ENCODE data around the gene ZNF91.

ZNF91 gene

GRCh38 chr19:23404676-23405075 is 9.4 kb upstream of the ZNF91 start:
- Histone ChIP-seq H2AK5ac (ENCODE audit: low read length, severe bottlenecking) (no peak overlapping the region), H3K27me3 (ENCODE audit: control insufficient read depth in 1 of 2, insufficient read depth in 1 of 2, low read length in 2 of 2) (no peaks in the 10 kb centered on the region), H3K9ac (ENCODE audit: low read length) (no peak overlapping the region), H2BK120ac (ENCODE audit: low read depth, low read length) (no peak overlapping the region), H3K14ac (ENCODE audit: low read length in 2 of 2) (no peak overlapping the region), H3K4me2 (ENCODE audit: low read length, poor library complexity, severe bottlenecking) (no peak overlapping the region), H2BK5ac (ENCODE audit: low read depth, low read length, poor library complexity, severe bottlenecking) (no peak overlapping the region), H4K8ac (ENCODE audit: low read length) (no peak overlapping the region), H2BK12ac (ENCODE audit: low read length in 2 of 2) (no peak overlapping the region), H2AFZ (ENCODE audit: low read depth, low read length) (no peak overlapping the region), H3K36me3 (ENCODE audit: control insufficient read depth in 1 of 2, insufficient read depth in 2 of 2, low read depth in 1 of 2, low read length in 2 of 2) (no peaks in the 10 kb centered on the region), H3K4me3 (ENCODE audit: insufficient read depth in 1 of 2, low read depth in 1 of 2, low read length in 2 of 2) (no peak overlapping the region), H3K27ac (ENCODE audit: low read length, poor library complexity, severe bottlenecking) (no peak overlapping the region), H3K23ac (ENCODE audit: low read length in 2 of 2) (no peak overlapping the region), H4K91ac (ENCODE audit: low read length) (no peak overlapping the region), H3K79me1 (replicated peaks; ENCODE audit: low read length, poor library complexity, severe bottlenecking) (no peaks in the 10 kb centered on the region), H3K4ac (ENCODE audit: low read depth in 1 of 2, low read length in 2 of 2) (no peak overlapping the region), H2BK15ac (ENCODE audit: low read depth, poor library complexity, severe bottlenecking) (no peak overlapping the region), H3K4me1 (ENCODE audit: control insufficient read depth, insufficient read depth, low read depth, low read length) (peaks cover 3% of the 10 kb centered on the region), H3K9me3 (ENCODE audit: control insufficient read depth, low read length) (peaks cover 22% of the 10 kb centered on the region), H3K18ac (ENCODE audit: low read depth in 1 of 2, low read length in 2 of 2) (no peak overlapping the region)
- no peak for DNase-seq
- 84% methylated on average over 1 of the region's 1 CpG for WGBS

DNA sequence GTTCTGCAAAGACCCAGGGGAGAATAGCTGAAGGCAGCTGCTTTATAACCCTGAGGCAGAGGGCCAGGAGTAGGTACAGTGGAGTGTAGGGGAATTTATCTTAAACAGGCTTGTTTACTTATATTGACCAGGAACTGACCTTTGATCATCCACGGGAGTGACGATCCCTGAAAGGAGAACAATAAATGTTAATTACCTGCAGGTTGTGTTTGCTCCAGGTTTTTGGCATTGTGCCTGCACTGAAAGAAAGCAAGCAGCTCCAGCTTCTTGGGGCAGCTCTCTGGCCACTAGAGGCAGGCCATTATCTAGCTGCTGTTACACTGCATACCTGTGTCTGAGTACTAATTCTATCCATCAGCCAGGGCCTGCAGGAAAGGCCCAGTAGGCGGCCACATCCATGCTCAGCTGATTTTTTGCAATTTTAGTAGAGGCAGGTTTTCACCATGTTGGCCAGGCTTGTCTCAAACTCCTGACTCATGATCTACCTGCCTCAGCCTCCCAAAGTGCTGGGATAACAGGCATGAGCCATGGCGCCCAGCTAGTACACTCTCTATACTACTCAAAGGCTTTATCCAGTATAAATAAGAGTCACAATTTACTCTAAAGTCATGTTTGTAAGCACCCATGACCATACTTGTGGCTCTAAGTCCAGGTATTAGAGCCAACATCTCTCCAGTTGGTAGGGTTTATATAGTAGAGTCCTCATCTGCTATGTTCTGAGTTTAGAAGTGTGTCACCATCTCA is 8.5 kb upstream of the ZNF91 start:
- Histone ChIP-seq H3K4ac (ENCODE audit: low read depth in 1 of 2, low read length in 2 of 2) (no peak overlapping the region), H3K18ac (ENCODE audit: low read depth in 1 of 2, low read length in 2 of 2) (no peak overlapping the region), H2BK5ac (ENCODE audit: low read depth, low read length, poor library complexity, severe bottlenecking) (no peak overlapping the region), H3K4me3 (ENCODE audit: insufficient read depth in 1 of 2, low read depth in 1 of 2, low read length in 2 of 2) (no peak overlapping the region), H2AK5ac (ENCODE audit: low read length, severe bottlenecking) (no peak overlapping the region), H2BK120ac (ENCODE audit: low read depth, low read length) (no peak overlapping the region), H3K27ac (ENCODE audit: low read length, poor library complexity, severe bottlenecking) (no peak overlapping the region), H3K4me2 (ENCODE audit: low read length, poor library complexity, severe bottlenecking) (no peak overlapping the region), H3K36me3 (ENCODE audit: control insufficient read depth in 1 of 2, insufficient read depth in 2 of 2, low read depth in 1 of 2, low read length in 2 of 2) (no peaks in the 10 kb centered on the region), H3K23ac (ENCODE audit: low read length in 2 of 2) (no peak overlapping the region), H3K27me3 (ENCODE audit: control insufficient read depth in 1 of 2, insufficient read depth in 1 of 2, low read length in 2 of 2) (no peaks in the 10 kb centered on the region), H3K79me1 (replicated peaks; ENCODE audit: low read length, poor library complexity, severe bottlenecking) (no peaks in the 10 kb centered on the region), H2BK12ac (ENCODE audit: low read length in 2 of 2) (no peak overlapping the region), H4K8ac (ENCODE audit: low read length) (no peak overlapping the region), H3K9ac (ENCODE audit: low read length) (no peak overlapping the region), H3K14ac (ENCODE audit: low read length in 2 of 2) (no peak overlapping the region), H2AFZ (ENCODE audit: low read depth, low read length) (no peak overlapping the region), H4K91ac (ENCODE audit: low read length) (no peak overlapping the region), H2BK15ac (ENCODE audit: low read depth, poor library complexity, severe bottlenecking) (no peak overlapping the region), H3K9me3 (ENCODE audit: control insufficient read depth, low read length) (peaks cover 18% of the 10 kb centered on the region), H3K4me1 (ENCODE audit: control insufficient read depth, insufficient read depth, low read depth, low read length) (no peaks in the 10 kb centered on the region)
- 86% methylated on average over 4 of the region's 4 CpGs for whole genome bisulfite sequencing
- DNase-seq = no peak

- 80% methylated on average over 3 of the region's 3 CpGs for WGBS
Observed at GRCh38 chr19:23403052-23403451, 7.8 kb upstream of the ZNF91 start.

GRCh38 chr19:23402388-23402787 is 7.1 kb upstream of the ZNF91 start:
- H3K79me1 ChIP-seq (replicated peaks; ENCODE audit: low read length, poor library complexity, severe bottlenecking) = no peaks in the 10 kb centered on the region
- no peak overlapping the region for H2BK12ac ChIP-seq (ENCODE audit: low read length in 2 of 2)
- no peak overlapping the region for H2AFZ ChIP-seq (ENCODE audit: low read depth, low read length)
- H3K4me3 ChIP-seq (ENCODE audit: insufficient read depth in 1 of 2, low read depth in 1 of 2, low read length in 2 of 2) = no peak overlapping the region
- H3K27me3 ChIP-seq (ENCODE audit: control insufficient read depth in 1 of 2, insufficient read depth in 1 of 2, low read length in 2 of 2) = no peaks in the 10 kb centered on the region
- H3K27ac ChIP-seq (ENCODE audit: low read length, poor library complexity, severe bottlenecking) = no peak overlapping the region
- H3K4ac ChIP-seq (ENCODE audit: low read depth in 1 of 2, low read length in 2 of 2) = no peak overlapping the region
- DNase-seq = no peak
- no peaks in the 10 kb centered on the region for H3K4me1 ChIP-seq (ENCODE audit: control insufficient read depth, insufficient read depth, low read depth, low read length)
- no peak overlapping the region for H3K23ac ChIP-seq (ENCODE audit: low read length in 2 of 2)
- peaks cover 13% of the 10 kb centered on the region for H3K9me3 ChIP-seq (ENCODE audit: control insufficient read depth, low read length)
- no peak overlapping the region for H3K14ac ChIP-seq (ENCODE audit: low read length in 2 of 2)
- H3K18ac ChIP-seq (ENCODE audit: low read depth in 1 of 2, low read length in 2 of 2) = no peak overlapping the region
- no peak overlapping the region for H4K91ac ChIP-seq (ENCODE audit: low read length)
- H2BK5ac ChIP-seq (ENCODE audit: low read depth, low read length, poor library complexity, severe bottlenecking) = no peak overlapping the region
- H2BK15ac ChIP-seq (ENCODE audit: low read depth, poor library complexity, severe bottlenecking) = no peak overlapping the region
- no peak overlapping the region for H4K8ac ChIP-seq (ENCODE audit: low read length)
- H2BK120ac ChIP-seq (ENCODE audit: low read depth, low read length) = no peak overlapping the region
- H3K9ac ChIP-seq (ENCODE audit: low read length) = no peak overlapping the region
- H3K4me2 ChIP-seq (ENCODE audit: low read length, poor library complexity, severe bottlenecking) = no peak overlapping the region
- no peak overlapping the region for H2AK5ac ChIP-seq (ENCODE audit: low read length, severe bottlenecking)
- WGBS = 94% methylated on average over 2 of the region's 2 CpGs
- H3K36me3 ChIP-seq (ENCODE audit: control insufficient read depth in 1 of 2, insufficient read depth in 2 of 2, low read depth in 1 of 2, low read length in 2 of 2) = no peaks in the 10 kb centered on the region

More at GRCh38 chr19:23403052-23403451, 7.8 kb upstream of the ZNF91 start:
- no peak overlapping the region for H2AK5ac ChIP-seq (ENCODE audit: low read length, severe bottlenecking)
- H3K79me1 ChIP-seq (replicated peaks; ENCODE audit: low read length, poor library complexity, severe bottlenecking) = no peaks in the 10 kb centered on the region
- H3K18ac ChIP-seq (ENCODE audit: low read depth in 1 of 2, low read length in 2 of 2) = no peak overlapping the region
- no peak overlapping the region for H4K91ac ChIP-seq (ENCODE audit: low read length)
- no peak overlapping the region for H3K23ac ChIP-seq (ENCODE audit: low read length in 2 of 2)
- H2BK5ac ChIP-seq (ENCODE audit: low read depth, low read length, poor library complexity, severe bottlenecking) = no peak overlapping the region
- no peaks in the 10 kb centered on the region for H3K27me3 ChIP-seq (ENCODE audit: control insufficient read depth in 1 of 2, insufficient read depth in 1 of 2, low read length in 2 of 2)
- H3K14ac ChIP-seq (ENCODE audit: low read length in 2 of 2) = no peak overlapping the region
- no peak overlapping the region for H2BK120ac ChIP-seq (ENCODE audit: low read depth, low read length)
- H3K36me3 ChIP-seq (ENCODE audit: control insufficient read depth in 1 of 2, insufficient read depth in 2 of 2, low read depth in 1 of 2, low read length in 2 of 2) = no peaks in the 10 kb centered on the region
- H2AFZ ChIP-seq (ENCODE audit: low read depth, low read length) = no peak overlapping the region
- H3K4me1 ChIP-seq (ENCODE audit: control insufficient read depth, insufficient read depth, low read depth, low read length) = no peaks in the 10 kb centered on the region
- DNase-seq = no peak
- H2BK12ac ChIP-seq (ENCODE audit: low read length in 2 of 2) = no peak overlapping the region
- H3K4ac ChIP-seq (ENCODE audit: low read depth in 1 of 2, low read length in 2 of 2) = no peak overlapping the region
- H3K9ac ChIP-seq (ENCODE audit: low read length) = no peak overlapping the region
- no peak overlapping the region for H3K4me2 ChIP-seq (ENCODE audit: low read length, poor library complexity, severe bottlenecking)
- peaks cover 18% of the 10 kb centered on the region for H3K9me3 ChIP-seq (ENCODE audit: control insufficient read depth, low read length)
- no peak overlapping the region for H3K4me3 ChIP-seq (ENCODE audit: insufficient read depth in 1 of 2, low read depth in 1 of 2, low read length in 2 of 2)
- H3K27ac ChIP-seq (ENCODE audit: low read length, poor library complexity, severe bottlenecking) = no peak overlapping the region
- no peak overlapping the region for H4K8ac ChIP-seq (ENCODE audit: low read length)
- H2BK15ac ChIP-seq (ENCODE audit: low read depth, poor library complexity, severe bottlenecking) = no peak overlapping the region

Measured in mesenchymal stem cell (in vitro differentiated cells and primary cell).